Myocyte (in vitro differentiated cells): Measurements from ENCODE around the gene CCDC183. TPM values are rescaled to one million over a fixed set of nuclear protein-coding genes. Genes with fewer than 3 reads are reported as not detected.
"Not testable (repeated sequence)": the region's sequence is repeated elsewhere in the genome, so short reads cannot be mapped to it uniquely, and the experiment has no call there.

Source experiments
- DNase-seq: peaks from one replicate; pipeline ENCODE4 v3.0.0-alpha.2; 2012; ENCODE audit warnings: low read depth
- total RNA-seq: library from RNA; depleted of rRNA; stranded (reverse); fragments of >200 nt; gene quantifications from 2 replicates; pipeline ENCODE4 v1.2.3, GENCODE V29; 2014

Gene CCDC183
- total RNA-seq, 1 donor from 2014 or later, result 0.70 TPM

GRCh38 chr9:136760424-136760823, 35.7 kb upstream of the CCDC183 start:
- no peak for DNase-seq

GRCh38 chr9:136760834-136761544, 35.1 kb upstream of the CCDC183 start:
- DNase-seq, result peak; percentile 66

- no peak for DNase-seq
Observed at GRCh38 chr9:136761545-136761981, 34.6 kb upstream of the CCDC183 start.

GRCh38 chr9:136762221-136762691, 33.9 kb upstream of the CCDC183 start:
- DNase-seq, result no peak

GRCh38 chr9:136762915-136763648, 33.1 kb upstream of the CCDC183 start:
- no peak for DNase-seq

- DNase-seq, result no peak
Observed at GRCh38 chr9:136763649-136764035, 32.5 kb upstream of the CCDC183 start.

GRCh38 chr9:136764301-136764891, 31.7 kb upstream of the CCDC183 start, which contains the start of gene LCN15:
Gene LCN15, minus strand, starts transcription at chr9:136764518. Its CDS starts 30 bp downstream, at chr9:136764488.
- no peak for DNase-seq

GRCh38 chr9:136765041-136765440, 31.1 kb upstream of the CCDC183 start:
- DNase-seq, result no peak

GRCh38 chr9:136765745-136766409, 30.3 kb upstream of the CCDC183 start:
- not testable (repeated sequence) for DNase-seq

GRCh38 chr9:136766410-136767120, 29.6 kb upstream of the CCDC183 start:
- peak; percentile 80 for DNase-seq

- DNase-seq, result no peak
Observed at GRCh38 chr9:136769710-136770191, 26.4 kb upstream of the CCDC183 start.

- DNase-seq, result no peak
Observed at GRCh38 chr9:136771907-136772415, 24.2 kb upstream of the CCDC183 start.

GRCh38 chr9:136773386-136774044, 22.6 kb upstream of the CCDC183 start:
- no peak for DNase-seq

GRCh38 chr9:136774416-136775045, 21.6 kb upstream of the CCDC183 start:
- no peak for DNase-seq

GRCh38 chr9:136775191-136775590, 20.9 kb upstream of the CCDC183 start:
- DNase-seq, result no peak

- no peak for DNase-seq
Observed at GRCh38 chr9:136776947-136777346, 19.2 kb upstream of the CCDC183 start.

GRCh38 chr9:136777359-136777758, 18.8 kb upstream of the CCDC183 start:
- DNase-seq, result no peak

- no peak for DNase-seq
Observed at GRCh38 chr9:136779808-136780207, 16.3 kb upstream of the CCDC183 start.

GRCh38 chr9:136782452-136782851, 13.7 kb upstream of the CCDC183 start:
- DNase-seq, result no peak
